HepG2 (cell line): ENCODE measurements around the gene PIK3R5. TPM values are rescaled to one million over a fixed set of nuclear protein-coding genes. Genes with fewer than 3 reads are reported as not detected.

Experiments
- ATAC-seq: fragments of 200-7000 bp; cut with Tn5 transposase; 3 replicates; pipeline ENCODE4 v1.9.1; 2020; ENCODE audit warnings: mild to moderate bottlenecking, moderate library complexity
- BruUV-seq: library from RNA; stranded (reverse); fragments of 400-500 nt; replicated peaks from 2 replicates; lab custom pipeline; 2021; lab: Mats Ljungman, UMichigan
- CTCF ChIA-PET: fragments of 300-600 bp; formaldehyde crosslinking; extraction: SDS; loops from one replicate; lab custom pipeline; 2021; ENCODE audit warnings: low total read pairs, inconsistent platforms, low intra/inter-chr PET ratio; lab: Yijun Ruan, JAX
- POLR2A ChIA-PET: fragments of 350-600 bp; sonication (Branson Sonifier 250); formaldehyde crosslinking; loops from one replicate; lab custom pipeline; 2020; ENCODE audit warnings: antibody characterized with exemption, inconsistent platforms; lab: Yijun Ruan, JAX
- DNase-seq: peaks from one replicate; pipeline ENCODE4 v3.0.0-alpha.2; 2015; ENCODE audit warnings: low spot score
- FAIRE-seq: peaks from 3 replicates; lab custom pipeline; 2011; peaks lifted over from hg19 to GRCh38; lab: Jason Lieb, UNC
- H2AFZ ChIP-seq: one replicate; pipeline ENCODE4 v1.6.1; 2011; ENCODE audit warnings: low read length, inconsistent platforms
- H3K27ac ChIP-seq: fragments of 300-600 bp; 3 replicates; pipeline ENCODE4 v1.8.0; 2011; ENCODE audit warnings: mixed run types, mild to moderate bottlenecking, mixed read lengths, low read length, inconsistent platforms; ENCODE audit not compliant: insufficient read depth; ENCODE audit errors: extremely low read length
- H3K27me3 ChIP-seq, 2 experiments: fragments of 200-600 bp in 1 of 2; 2 replicates in 1 of 2; 3 replicates in 1 of 2; pipeline versions ENCODE4 v1.6.0 to v1.8.0; 2011; ENCODE audit warnings: low read length in 2 of 2, mild to moderate bottlenecking in 2 of 2, moderate library complexity in 2 of 2, inconsistent platforms in 1 of 2; ENCODE audit not compliant: insufficient read depth in 2 of 2, control insufficient read depth in 1 of 2
- H3K36me3 ChIP-seq, 2 experiments: fragments of 200-600 bp in 1 of 2; replicated peaks in 1 of 2; 2 replicates in 1 of 2; 3 replicates in 1 of 2; pipeline versions ENCODE4 v1.5.1 to v1.8.0; 2011; ENCODE audit warnings: low read length in 2 of 2, inconsistent platforms in 1 of 2; ENCODE audit not compliant: insufficient read depth in 2 of 2, control insufficient read depth in 1 of 2
- H3K4me1 ChIP-seq: 2 replicates; pipeline ENCODE4 v1.5.1; 2012; ENCODE audit warnings: low read length, inconsistent platforms; ENCODE audit not compliant: insufficient read depth
- H3K4me2 ChIP-seq: 2 replicates; pipeline ENCODE4 v1.6.0; 2011; ENCODE audit warnings: low read depth, low read length, inconsistent platforms
- H3K4me3 ChIP-seq, 3 experiments: fragments of 200-600 bp in 1 of 3; sonication (generic), shearing (Covaris generic) in 1 of 3; replicated peaks in 1 of 3; 2 replicates each; pipeline ENCODE4 v1.5.1; 2011 to 2016; ENCODE audit warnings: low read length in 3 of 3, inconsistent platforms in 2 of 3, low read depth in 2 of 3, mild to moderate bottlenecking in 2 of 3, control low read depth in 1 of 3, mixed read lengths in 1 of 3; ENCODE audit not compliant: insufficient read depth in 1 of 3
- H3K79me2 ChIP-seq: one replicate; pipeline ENCODE4 v1.6.1; 2011; ENCODE audit warnings: low read length, inconsistent platforms; ENCODE audit not compliant: insufficient read depth
- H3K9ac ChIP-seq: 2 replicates; pipeline ENCODE4 v1.6.0; 2011; ENCODE audit warnings: mild to moderate bottlenecking, low read depth, low read length, inconsistent platforms; ENCODE audit not compliant: insufficient read depth
- H3K9me3 ChIP-seq: 2 replicates; pipeline ENCODE4 v1.5.1; 2012; ENCODE audit warnings: mild to moderate bottlenecking, low read length
- H4K20me1 ChIP-seq: 2 replicates; pipeline ENCODE4 v1.6.0; 2011; ENCODE audit warnings: inconsistent platforms, mild to moderate bottlenecking, low read length, moderate library complexity; ENCODE audit not compliant: insufficient read depth
- BRF2 ChIP-seq: sonication (generic); formaldehyde crosslinking; IDR thresholded peaks from 2 replicates; pipeline ENCODE4 v1.8.1; 2022; ENCODE audit warnings: mild to moderate bottlenecking, missing genetic modification reagents
- CREB1 ChIP-seq, 2 experiments: fragments of 450-650 bp in 1 of 2; IDR thresholded peaks; 2 replicates each; pipeline ENCODE4 v1.6.1; 2016 to 2017; ENCODE audit warnings: control low read depth in 1 of 2, mild to moderate bottlenecking in 1 of 2, missing compliant biosample characterization in 1 of 2, missing genetic modification characterization in 1 of 2
- ERF ChIP-seq: IDR thresholded peaks from 2 replicates; pipeline ENCODE4 v1.6.1; 2018; ENCODE audit warnings: missing biosample characterization, missing genetic modification reagents
- HNRNPK ChIP-seq: fragments of 200-400 bp; formaldehyde crosslinking; IDR thresholded peaks from 2 replicates; pipeline ENCODE4 v1.6.1; 2018; ENCODE audit warnings: low read length, low read depth, moderate library complexity, mild to moderate bottlenecking; ENCODE audit not compliant: poor library complexity, severe bottlenecking
- HNRNPLL ChIP-seq: fragments of 200-400 bp; formaldehyde crosslinking; IDR thresholded peaks from 2 replicates; pipeline ENCODE4 v1.6.1; 2017; ENCODE audit warnings: mild to moderate bottlenecking, low read depth, low read length; ENCODE audit not compliant: poor library complexity, severe bottlenecking
- MEF2D ChIP-seq: sonication (generic); formaldehyde crosslinking; IDR thresholded peaks from 2 replicates; pipeline ENCODE4 v1.5.1; 2020; ENCODE audit warnings: mild to moderate bottlenecking, missing genetic modification reagents
- SAP130 ChIP-seq: IDR thresholded peaks from 2 replicates; pipeline ENCODE4 v1.6.1; 2016; ENCODE audit warnings: low read depth
- ZMYM3 ChIP-seq: sonication (generic); formaldehyde crosslinking; IDR thresholded peaks from 2 replicates; pipeline ENCODE4 v1.5.1; 2020; ENCODE audit warnings: mild to moderate bottlenecking, missing genetic modification reagents
- ZNF263 ChIP-seq: sonication (generic); formaldehyde crosslinking; IDR thresholded peaks from 2 replicates; pipeline ENCODE4 v1.4.0; 2020; ENCODE audit warnings: missing genetic modification reagents
- ZNF367 ChIP-seq: sonication (generic); formaldehyde crosslinking; IDR thresholded peaks from 2 replicates; pipeline ENCODE4 v1.4.0; 2020; ENCODE audit warnings: missing genetic modification reagents, borderline replicate concordance
- ZNF713 ChIP-seq: sonication (generic); formaldehyde crosslinking; IDR thresholded peaks from 2 replicates; pipeline ENCODE4 v1.4.0; 2020; ENCODE audit warnings: mild to moderate bottlenecking, missing genetic modification reagents
- ZNF772 ChIP-seq: sonication (generic); formaldehyde crosslinking; IDR thresholded peaks from 2 replicates; pipeline ENCODE4 v1.5.0; 2020; ENCODE audit warnings: mild to moderate bottlenecking, missing genetic modification reagents
- WGBS: methylation state at CpG from one replicate; pipeline ENCODE4 v1.1.6; 2017; ENCODE audit warnings: low lambda C conversion rate; 5-methylcytosine and 5-hydroxymethylcytosine counted together
- in situ Hi-C: cut with HindIII; loops from 2 replicates; pipeline ENCODE4 v1.10.0; 2017; ENCODE audit warnings: low pct_unique_long_range_greater_than_20kb; ENCODE audit not compliant: extremely low pct_ligation_motif_present
- intact Hi-C: fragments of 100-400 bp; cut with micrococcal nuclease; formaldehyde crosslinking; loops from one replicate; pipeline ENCODE4 v1.10.0; 2022; ENCODE audit not compliant: unreplicated experiment
- polyA plus RNA-seq, 8 experiments: library from polyadenylated mRNA; depleted of rRNA in 3 of 8; stranded (reverse) in 7 of 8; unstranded in 1 of 8; fragments of >200 nt; fragmentation: Illumina TruSeq in 4 of 8; extraction: Trizol in 4 of 8; gene quantifications; 2 replicates each; pipeline versions ENCODE4 v1.2.1 to v1.2.3, GENCODE V29; 2011 to 2016; ENCODE audit warnings: low read depth in 4 of 8, missing spikeins in 1 of 8, mixed read lengths in 1 of 8; ENCODE audit not compliant: insufficient read depth in 1 of 8
- total RNA-seq, 5 experiments: library from RNA; depleted of rRNA; stranded (reverse); fragments of >200 nt; fragmentation: Illumina TruSeq; extraction: Trizol; gene quantifications; 2 replicates each; pipeline ENCODE4 v1.2.3, GENCODE V29; 2016; ENCODE audit warnings: low read depth in 1 of 5
- TF ChIP-seq, protein P1 (sequence below): IDR thresholded peaks from 2 replicates; pipeline ENCODE4 v1.6.1; 2016; ENCODE audit warnings: missing compliant biosample characterization, missing genetic modification reagents, borderline replicate concordance

PIK3R5 gene
- total and polyA plus RNA-seq, 2 of the 13 experiments (the other 11 are each of a cell fraction or from before 2014, with no cell fraction given): not detected

DNA sequence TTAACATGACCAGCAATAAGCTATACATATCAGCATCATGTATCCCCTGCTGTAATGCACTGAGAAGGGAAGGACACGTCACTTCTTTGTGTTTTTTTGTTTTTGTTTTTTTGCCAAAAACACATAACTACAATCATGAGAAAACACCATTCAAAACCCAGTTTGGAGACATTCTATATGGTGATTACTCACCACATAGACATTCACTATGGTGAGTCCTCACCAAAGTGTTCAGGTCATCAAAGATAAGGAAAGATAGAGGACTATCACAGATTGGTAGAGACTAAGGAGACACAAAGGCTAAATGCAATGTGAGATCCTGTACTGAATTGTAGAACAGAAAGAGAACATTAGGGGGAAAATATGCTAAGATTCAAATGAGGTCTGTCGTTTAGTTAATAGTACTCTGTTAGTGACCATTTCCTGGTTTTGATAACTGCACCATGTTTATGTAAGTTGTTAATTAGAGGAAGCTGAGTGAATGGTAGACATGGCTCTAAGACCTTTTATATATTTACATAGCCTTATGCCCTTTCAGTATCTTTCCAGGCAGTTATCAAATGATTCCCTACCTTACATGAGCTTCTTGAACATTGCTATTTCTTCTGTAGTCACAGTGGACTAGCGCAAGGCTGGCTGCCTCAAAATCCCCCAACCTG is 46.6 kb downstream of the PIK3R5 start:
- ChIA-PET CTCF (no interaction called here), POLR2A (no interaction called here)
- Histone ChIP-seq H3K4me2 (no peak overlapping the region), H3K4me3 (no peak overlapping the region), H4K20me1 (no peaks in the 10 kb centered on the region), H3K4me1 (no peaks in the 10 kb centered on the region), H3K27me3 (peaks cover 2 to 22% of the 10 kb centered on the region in 2 experiments; a peak in 3 of 5 replicates), H3K36me3 (no peaks in the 10 kb centered on the region), H3K27ac (no peak overlapping the region), H3K9me3 (no peaks in the 10 kb centered on the region), H2AFZ (no peak overlapping the region), H3K79me2 (no peaks in the 10 kb centered on the region), H3K9ac (no peak overlapping the region)
- intact Hi-C loops (no loop called here), in situ Hi-C loops (no loop called here)
- 2% methylated on average over 3 of the region's 3 CpGs for WGBS
- ATAC-seq (no peak), DNase-seq (no peak), FAIRE-seq (no peak)
- BruUV-seq: no TSS peak
- TF ChIP-seq CREB1 (IDR thresholded peaks at IDR 0.05) (0 out of 2 replicates have a peak, but pooled peaks have one; percentile 9), CREB1 (CRISPR knock-in tag; IDR thresholded peaks at IDR 0.05) (no peak), MEF2D (no peak)

- no peak for ATAC-seq
- Histone ChIP-seq H3K27ac (no peak overlapping the region), H2AFZ (no peak overlapping the region), H3K36me3 (no peaks in the 10 kb centered on the region), H3K4me3 (no peak overlapping the region), H3K4me1 (no peaks in the 10 kb centered on the region), H3K9ac (no peak overlapping the region), H3K4me2 (no peak overlapping the region), H4K20me1 (no peaks in the 10 kb centered on the region), H3K79me2 (no peaks in the 10 kb centered on the region), H3K9me3 (no peaks in the 10 kb centered on the region)
- POLR2A ChIA-PET: no interaction called here
- BruUV-seq: no TSS peak
- CTCF ChIA-PET: no interaction called here
- FAIRE-seq: no peak
- intact Hi-C loops: no loop called here
- TF ChIP-seq SAP130 (CRISPR knock-in tag) (no peak), BRF2 (no peak), ZMYM3 (CRISPR knock-in tag) (no peak), HNRNPLL (no peak), ZNF772 (CRISPR knock-in tag) (no peak), ZNF367 (CRISPR knock-in tag) (no peak), ZNF263 (CRISPR knock-in tag) (no peak), ERF (CRISPR knock-in tag) (no peak), HNRNPK (no peak), ZNF713 (CRISPR knock-in tag) (no peak)
- TF ChIP-seq, protein P1, sequence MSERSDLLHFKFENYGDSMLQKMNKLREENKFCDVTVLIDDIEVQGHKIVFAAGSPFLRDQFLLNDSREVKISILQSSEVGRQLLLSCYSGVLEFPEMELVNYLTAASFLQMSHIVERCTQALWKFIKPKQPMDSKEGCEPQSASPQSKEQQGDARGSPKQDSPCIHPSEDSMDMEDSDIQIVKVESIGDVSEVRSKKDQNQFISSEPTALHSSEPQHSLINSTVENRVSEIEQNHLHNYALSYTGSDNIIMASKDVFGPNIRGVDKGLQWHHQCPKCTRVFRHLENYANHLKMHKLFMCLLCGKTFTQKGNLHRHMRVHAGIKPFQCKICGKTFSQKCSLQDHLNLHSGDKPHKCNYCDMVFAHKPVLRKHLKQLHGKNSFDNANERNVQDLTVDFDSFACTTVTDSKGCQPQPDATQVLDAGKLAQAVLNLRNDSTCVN (CRISPR knock-in tag): no peak
- TF ChIP-seq, all 625 proteins: peak for 0
- DNase-seq: no peak
- 13% methylated on average over 6 of the region's 7 CpGs for WGBS
- in situ Hi-C loops: no loop called here
- H3K27me3 ChIP-seq: peaks cover 4 to 42% of the 10 kb centered on the region in 2 experiments; a peak in 3 of 5 replicates
Observed at GRCh38 chr17:8916466-8916865, 49.0 kb downstream of the PIK3R5 start.
